HepG2 (cell line): ENCODE results near the gene CADM2. TPM values are rescaled to one million over a fixed set of nuclear protein-coding genes. Genes with fewer than 3 reads are reported as not detected.

Experiments
- ATAC-seq: fragments of 200-7000 bp; cut with Tn5 transposase; 3 replicates; pipeline ENCODE4 v1.9.1; 2020; ENCODE audit warnings: mild to moderate bottlenecking, moderate library complexity
- BruUV-seq: library from RNA; stranded (reverse); fragments of 400-500 nt; replicated peaks from 2 replicates; lab custom pipeline; 2021; lab: Mats Ljungman, UMichigan
- CTCF ChIA-PET: fragments of 300-600 bp; formaldehyde crosslinking; extraction: SDS; loops from one replicate; lab custom pipeline; 2021; ENCODE audit warnings: low total read pairs, inconsistent platforms, low intra/inter-chr PET ratio; lab: Yijun Ruan, JAX
- POLR2A ChIA-PET: fragments of 350-600 bp; sonication (Branson Sonifier 250); formaldehyde crosslinking; loops from one replicate; lab custom pipeline; 2020; ENCODE audit warnings: antibody characterized with exemption, inconsistent platforms; lab: Yijun Ruan, JAX
- DNase-seq: peaks from one replicate; pipeline ENCODE4 v3.0.0-alpha.2; 2015; ENCODE audit warnings: low spot score
- FAIRE-seq: peaks from 3 replicates; lab custom pipeline; 2011; peaks lifted over from hg19 to GRCh38; lab: Jason Lieb, UNC
- H2AFZ ChIP-seq: one replicate; pipeline ENCODE4 v1.6.1; 2011; ENCODE audit warnings: low read length, inconsistent platforms
- H3K27ac ChIP-seq: fragments of 300-600 bp; 3 replicates; pipeline ENCODE4 v1.8.0; 2011; ENCODE audit warnings: mixed run types, mild to moderate bottlenecking, mixed read lengths, low read length, inconsistent platforms; ENCODE audit not compliant: insufficient read depth; ENCODE audit errors: extremely low read length
- H3K27me3 ChIP-seq, 2 experiments: fragments of 200-600 bp in 1 of 2; 2 replicates in 1 of 2; 3 replicates in 1 of 2; pipeline versions ENCODE4 v1.6.0 to v1.8.0; 2011; ENCODE audit warnings: low read length in 2 of 2, mild to moderate bottlenecking in 2 of 2, moderate library complexity in 2 of 2, inconsistent platforms in 1 of 2; ENCODE audit not compliant: insufficient read depth in 2 of 2, control insufficient read depth in 1 of 2
- H3K36me3 ChIP-seq, 2 experiments: fragments of 200-600 bp in 1 of 2; replicated peaks in 1 of 2; 2 replicates in 1 of 2; 3 replicates in 1 of 2; pipeline versions ENCODE4 v1.5.1 to v1.8.0; 2011; ENCODE audit warnings: low read length in 2 of 2, inconsistent platforms in 1 of 2; ENCODE audit not compliant: insufficient read depth in 2 of 2, control insufficient read depth in 1 of 2
- H3K4me1 ChIP-seq: 2 replicates; pipeline ENCODE4 v1.5.1; 2012; ENCODE audit warnings: low read length, inconsistent platforms; ENCODE audit not compliant: insufficient read depth
- H3K4me2 ChIP-seq: 2 replicates; pipeline ENCODE4 v1.6.0; 2011; ENCODE audit warnings: low read depth, low read length, inconsistent platforms
- H3K4me3 ChIP-seq, 3 experiments: fragments of 200-600 bp in 1 of 3; sonication (generic), shearing (Covaris generic) in 1 of 3; replicated peaks in 1 of 3; 2 replicates each; pipeline ENCODE4 v1.5.1; 2011 to 2016; ENCODE audit warnings: low read length in 3 of 3, inconsistent platforms in 2 of 3, low read depth in 2 of 3, mild to moderate bottlenecking in 2 of 3, control low read depth in 1 of 3, mixed read lengths in 1 of 3; ENCODE audit not compliant: insufficient read depth in 1 of 3
- H3K79me2 ChIP-seq: one replicate; pipeline ENCODE4 v1.6.1; 2011; ENCODE audit warnings: low read length, inconsistent platforms; ENCODE audit not compliant: insufficient read depth
- H3K9ac ChIP-seq: 2 replicates; pipeline ENCODE4 v1.6.0; 2011; ENCODE audit warnings: mild to moderate bottlenecking, low read depth, low read length, inconsistent platforms; ENCODE audit not compliant: insufficient read depth
- H3K9me3 ChIP-seq: 2 replicates; pipeline ENCODE4 v1.5.1; 2012; ENCODE audit warnings: mild to moderate bottlenecking, low read length
- H4K20me1 ChIP-seq: 2 replicates; pipeline ENCODE4 v1.6.0; 2011; ENCODE audit warnings: inconsistent platforms, mild to moderate bottlenecking, low read length, moderate library complexity; ENCODE audit not compliant: insufficient read depth
- CBX2 ChIP-seq, 2 experiments: fragments of 200-600 bp in 1 of 2; sonication (generic); formaldehyde crosslinking in 1 of 2; IDR thresholded peaks; 2 replicates each; pipeline versions ENCODE4 v1.7.0 to v1.8.1; 2018 to 2022; ENCODE audit warnings: low read depth in 2 of 2, low read length in 1 of 2, mild to moderate bottlenecking in 1 of 2, missing genetic modification reagents in 1 of 2
- MBNL3 ChIP-seq: fragments of 250-450 bp; sonication (Bioruptor Pico); conservative IDR thresholded peaks from 2 replicates; pipeline ENCODE4 v1.8.0; 2022; ENCODE audit warnings: mild to moderate bottlenecking, inconsistent platforms
- TEAD2 ChIP-seq: sonication (generic); formaldehyde crosslinking; IDR thresholded peaks from 2 replicates; pipeline ENCODE4 v1.9.0; 2021; ENCODE audit warnings: missing genetic modification reagents
- WIZ ChIP-seq: sonication (generic); formaldehyde crosslinking; IDR thresholded peaks from 2 replicates; pipeline ENCODE4 v1.5.1; 2020; ENCODE audit warnings: mild to moderate bottlenecking, missing genetic modification reagents
- WGBS: methylation state at CpG from one replicate; pipeline ENCODE4 v1.1.6; 2017; ENCODE audit warnings: low lambda C conversion rate; 5-methylcytosine and 5-hydroxymethylcytosine counted together
- in situ Hi-C: cut with HindIII; loops from 2 replicates; pipeline ENCODE4 v1.10.0; 2017; ENCODE audit warnings: low pct_unique_long_range_greater_than_20kb; ENCODE audit not compliant: extremely low pct_ligation_motif_present
- intact Hi-C: fragments of 100-400 bp; cut with micrococcal nuclease; formaldehyde crosslinking; loops from one replicate; pipeline ENCODE4 v1.10.0; 2022; ENCODE audit not compliant: unreplicated experiment
- polyA plus RNA-seq, 8 experiments: library from polyadenylated mRNA; depleted of rRNA in 3 of 8; stranded (reverse) in 7 of 8; unstranded in 1 of 8; fragments of >200 nt; fragmentation: Illumina TruSeq in 4 of 8; extraction: Trizol in 4 of 8; gene quantifications; 2 replicates each; pipeline versions ENCODE4 v1.2.1 to v1.2.3, GENCODE V29; 2011 to 2016; ENCODE audit warnings: low read depth in 4 of 8, missing spikeins in 1 of 8, mixed read lengths in 1 of 8; ENCODE audit not compliant: insufficient read depth in 1 of 8
- total RNA-seq, 5 experiments: library from RNA; depleted of rRNA; stranded (reverse); fragments of >200 nt; fragmentation: Illumina TruSeq; extraction: Trizol; gene quantifications; 2 replicates each; pipeline ENCODE4 v1.2.3, GENCODE V29; 2016; ENCODE audit warnings: low read depth in 1 of 5
- TF ChIP-seq, protein P1 (sequence below): sonication (generic); formaldehyde crosslinking; IDR thresholded peaks from 2 replicates; pipeline ENCODE4 v1.5.0; 2020; ENCODE audit warnings: mild to moderate bottlenecking, missing genetic modification reagents, borderline replicate concordance
- TF ChIP-seq, protein P2 (sequence below): sonication (generic); formaldehyde crosslinking; IDR thresholded peaks from 2 replicates; pipeline ENCODE4 v1.4.0; 2020; ENCODE audit warnings: mild to moderate bottlenecking, missing genetic modification reagents, borderline replicate concordance
- TF ChIP-seq, protein P3 (sequence below): sonication (generic); formaldehyde crosslinking; IDR thresholded peaks from 2 replicates; pipeline ENCODE4 v1.5.1; 2020; ENCODE audit warnings: mild to moderate bottlenecking, missing genetic modification reagents, borderline replicate concordance

Gene CADM2
- total and polyA plus RNA-seq, 2 of the 13 experiments (the other 11 are each of a cell fraction or from before 2014, with no cell fraction given) = not detected

DNA sequence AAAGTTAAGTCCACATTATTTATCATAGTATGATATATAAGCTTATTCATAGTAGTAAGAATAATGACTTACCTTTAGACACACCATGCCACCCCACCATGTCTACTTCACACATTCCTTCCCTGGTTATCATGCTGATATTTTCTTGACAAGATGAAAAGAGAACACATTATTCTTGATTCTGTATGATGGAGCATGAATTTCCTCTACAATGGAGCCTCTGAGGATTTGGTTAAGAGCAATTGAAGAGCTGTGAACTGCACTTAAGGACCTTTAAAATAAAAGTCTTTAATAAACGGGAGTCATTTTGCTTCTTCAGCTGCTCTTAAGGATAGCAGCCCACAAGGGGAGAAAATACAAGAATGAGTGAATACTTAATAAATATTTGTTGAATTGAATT is 226.7 kb downstream of the CADM2 start:
- POLR2A ChIA-PET = no interaction called here
- no peaks in the 10 kb centered on the region for H3K9me3 ChIP-seq
- TF ChIP-seq TEAD2 (CRISPR knock-in tag) = no peak
- ATAC-seq (no peak), FAIRE-seq (no peak), DNase-seq (no peak)
- H3K4me1 ChIP-seq = no peaks in the 10 kb centered on the region
- no peak overlapping the region for H3K4me3 ChIP-seq
- H3K36me3 ChIP-seq = no peaks in the 10 kb centered on the region
- no peak overlapping the region for H3K9ac ChIP-seq
- H4K20me1 ChIP-seq = no peaks in the 10 kb centered on the region
- CTCF ChIA-PET = no interaction called here
- no peaks in the 10 kb centered on the region for H3K79me2 ChIP-seq
- no peak overlapping the region for H3K4me2 ChIP-seq
- WGBS = 3% methylated on average over 1 of the region's 1 CpG
- H2AFZ ChIP-seq = no peak overlapping the region
- BruUV-seq = no TSS peak
- no peaks in the 10 kb centered on the region for H3K27me3 ChIP-seq
- H3K27ac ChIP-seq = no peak overlapping the region
- intact Hi-C loops = no loop called here
- in situ Hi-C loops = no loop called here

DNA sequence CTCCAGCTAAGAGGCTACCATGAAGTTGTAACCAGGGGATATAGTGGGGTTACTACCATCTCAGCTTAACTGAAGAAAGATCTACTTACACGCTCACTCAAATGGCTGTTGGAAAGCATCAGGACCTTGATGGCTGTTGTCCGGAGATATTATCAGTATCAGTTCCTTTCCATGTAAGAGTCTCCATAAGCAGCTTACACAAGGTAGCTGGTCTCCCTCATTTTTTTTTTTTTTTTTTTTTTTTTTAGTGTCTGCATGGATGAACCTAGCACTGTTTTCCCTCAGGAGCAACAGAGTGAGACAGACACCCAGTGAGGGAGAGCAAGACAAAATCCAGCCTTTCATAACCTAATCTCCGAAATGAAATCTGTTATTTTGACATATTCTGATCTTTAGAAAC is 230.9 kb downstream of the CADM2 start:
- no TSS peak for BruUV-seq
- TF ChIP-seq WIZ (CRISPR knock-in tag) = no peak
- no peak for TF ChIP-seq CBX2 (IDR thresholded peaks at IDR 0.05; ENCODE audit: low read depth, low read length)
- no peak for TF ChIP-seq CBX2 (CRISPR knock-in tag; IDR thresholded peaks at IDR 0.05; ENCODE audit: low read depth)
- TF ChIP-seq, protein P1, sequence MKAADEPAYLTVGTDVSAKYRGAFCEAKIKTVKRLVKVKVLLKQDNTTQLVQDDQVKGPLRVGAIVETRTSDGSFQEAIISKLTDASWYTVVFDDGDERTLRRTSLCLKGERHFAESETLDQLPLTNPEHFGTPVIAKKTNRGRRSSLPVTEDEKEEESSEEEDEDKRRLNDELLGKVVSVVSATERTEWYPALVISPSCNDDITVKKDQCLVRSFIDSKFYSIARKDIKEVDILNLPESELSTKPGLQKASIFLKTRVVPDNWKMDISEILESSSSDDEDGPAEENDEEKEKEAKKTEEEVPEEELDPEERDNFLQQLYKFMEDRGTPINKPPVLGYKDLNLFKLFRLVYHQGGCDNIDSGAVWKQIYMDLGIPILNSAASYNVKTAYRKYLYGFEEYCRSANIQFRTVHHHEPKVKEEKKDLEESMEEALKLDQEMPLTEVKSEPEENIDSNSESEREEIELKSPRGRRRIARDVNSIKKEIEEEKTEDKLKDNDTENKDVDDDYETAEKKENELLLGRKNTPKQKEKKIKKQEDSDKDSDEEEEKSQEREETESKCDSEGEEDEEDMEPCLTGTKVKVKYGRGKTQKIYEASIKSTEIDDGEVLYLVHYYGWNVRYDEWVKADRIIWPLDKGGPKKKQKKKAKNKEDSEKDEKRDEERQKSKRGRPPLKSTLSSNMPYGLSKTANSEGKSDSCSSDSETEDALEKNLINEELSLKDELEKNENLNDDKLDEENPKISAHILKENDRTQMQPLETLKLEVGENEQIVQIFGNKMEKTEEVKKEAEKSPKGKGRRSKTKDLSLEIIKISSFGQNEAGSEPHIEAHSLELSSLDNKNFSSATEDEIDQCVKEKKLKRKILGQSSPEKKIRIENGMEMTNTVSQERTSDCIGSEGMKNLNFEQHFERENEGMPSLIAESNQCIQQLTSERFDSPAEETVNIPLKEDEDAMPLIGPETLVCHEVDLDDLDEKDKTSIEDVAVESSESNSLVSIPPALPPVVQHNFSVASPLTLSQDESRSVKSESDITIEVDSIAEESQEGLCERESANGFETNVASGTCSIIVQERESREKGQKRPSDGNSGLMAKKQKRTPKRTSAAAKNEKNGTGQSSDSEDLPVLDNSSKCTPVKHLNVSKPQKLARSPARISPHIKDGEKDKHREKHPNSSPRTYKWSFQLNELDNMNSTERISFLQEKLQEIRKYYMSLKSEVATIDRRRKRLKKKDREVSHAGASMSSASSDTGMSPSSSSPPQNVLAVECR = no peak
- TF ChIP-seq, protein P2, sequence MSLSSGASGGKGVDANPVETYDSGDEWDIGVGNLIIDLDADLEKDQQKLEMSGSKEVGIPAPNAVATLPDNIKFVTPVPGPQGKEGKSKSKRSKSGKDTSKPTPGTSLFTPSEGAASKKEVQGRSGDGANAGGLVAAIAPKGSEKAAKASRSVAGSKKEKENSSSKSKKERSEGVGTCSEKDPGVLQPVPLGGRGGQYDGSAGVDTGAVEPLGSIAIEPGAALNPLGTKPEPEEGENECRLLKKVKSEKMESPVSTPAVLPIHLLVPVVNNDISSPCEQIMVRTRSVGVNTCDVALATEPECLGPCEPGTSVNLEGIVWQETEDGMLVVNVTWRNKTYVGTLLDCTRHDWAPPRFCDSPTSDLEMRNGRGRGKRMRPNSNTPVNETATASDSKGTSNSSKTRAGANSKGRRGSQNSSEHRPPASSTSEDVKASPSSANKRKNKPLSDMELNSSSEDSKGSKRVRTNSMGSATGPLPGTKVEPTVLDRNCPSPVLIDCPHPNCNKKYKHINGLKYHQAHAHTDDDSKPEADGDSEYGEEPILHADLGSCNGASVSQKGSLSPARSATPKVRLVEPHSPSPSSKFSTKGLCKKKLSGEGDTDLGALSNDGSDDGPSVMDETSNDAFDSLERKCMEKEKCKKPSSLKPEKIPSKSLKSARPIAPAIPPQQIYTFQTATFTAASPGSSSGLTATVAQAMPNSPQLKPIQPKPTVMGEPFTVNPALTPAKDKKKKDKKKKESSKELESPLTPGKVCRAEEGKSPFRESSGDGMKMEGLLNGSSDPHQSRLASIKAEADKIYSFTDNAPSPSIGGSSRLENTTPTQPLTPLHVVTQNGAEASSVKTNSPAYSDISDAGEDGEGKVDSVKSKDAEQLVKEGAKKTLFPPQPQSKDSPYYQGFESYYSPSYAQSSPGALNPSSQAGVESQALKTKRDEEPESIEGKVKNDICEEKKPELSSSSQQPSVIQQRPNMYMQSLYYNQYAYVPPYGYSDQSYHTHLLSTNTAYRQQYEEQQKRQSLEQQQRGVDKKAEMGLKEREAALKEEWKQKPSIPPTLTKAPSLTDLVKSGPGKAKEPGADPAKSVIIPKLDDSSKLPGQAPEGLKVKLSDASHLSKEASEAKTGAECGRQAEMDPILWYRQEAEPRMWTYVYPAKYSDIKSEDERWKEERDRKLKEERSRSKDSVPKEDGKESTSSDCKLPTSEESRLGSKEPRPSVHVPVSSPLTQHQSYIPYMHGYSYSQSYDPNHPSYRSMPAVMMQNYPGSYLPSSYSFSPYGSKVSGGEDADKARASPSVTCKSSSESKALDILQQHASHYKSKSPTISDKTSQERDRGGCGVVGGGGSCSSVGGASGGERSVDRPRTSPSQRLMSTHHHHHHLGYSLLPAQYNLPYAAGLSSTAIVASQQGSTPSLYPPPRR (CRISPR knock-in tag) = no peak
- TF ChIP-seq, protein P3, sequence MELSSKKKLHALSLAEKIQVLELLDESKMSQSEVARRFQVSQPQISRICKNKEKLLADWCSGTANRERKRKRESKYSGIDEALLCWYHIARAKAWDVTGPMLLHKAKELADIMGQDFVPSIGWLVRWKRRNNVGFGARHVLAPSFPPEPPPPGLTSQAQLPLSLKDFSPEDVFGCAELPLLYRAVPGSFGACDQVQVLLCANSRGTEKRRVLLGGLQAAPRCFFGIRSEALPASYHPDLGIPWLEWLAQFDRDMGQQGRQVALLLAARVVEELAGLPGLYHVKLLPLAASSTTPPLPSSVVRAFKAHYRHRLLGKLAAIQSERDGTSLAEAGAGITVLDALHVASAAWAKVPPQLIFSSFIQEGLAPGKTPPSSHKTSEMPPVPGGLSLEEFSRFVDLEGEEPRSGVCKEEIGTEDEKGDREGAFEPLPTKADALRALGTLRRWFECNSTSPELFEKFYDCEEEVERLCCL (CRISPR knock-in tag) = no peak
- TF ChIP-seq MBNL3 (CRISPR knock-in tag) = no peak

More for the DNA sequence above, 230.9 kb downstream of the CADM2 start:
- ATAC-seq = no peak
- no peak overlapping the region for H3K4me2 ChIP-seq
- no peak overlapping the region for H3K4me3 ChIP-seq
- WGBS = 2% methylated on average over 3 of the region's 3 CpGs
- no peak overlapping the region for H2AFZ ChIP-seq
- in situ Hi-C loops (no loop called here), intact Hi-C loops (no loop called here)
- ChIA-PET POLR2A (no interaction called here), CTCF (no interaction called here)
- H3K27me3 ChIP-seq = no peaks in the 10 kb centered on the region
- H3K27ac ChIP-seq = no peak overlapping the region
- H3K4me1 ChIP-seq = no peaks in the 10 kb centered on the region
- no peak for FAIRE-seq
- no peaks in the 10 kb centered on the region for H4K20me1 ChIP-seq
- no peaks in the 10 kb centered on the region for H3K79me2 ChIP-seq
- H3K9me3 ChIP-seq = no peaks in the 10 kb centered on the region
- no peaks in the 10 kb centered on the region for H3K36me3 ChIP-seq
- no peak for DNase-seq
- no peak overlapping the region for H3K9ac ChIP-seq
